ENCODE results near the gene BCOR.

Gene BCOR

DNA sequence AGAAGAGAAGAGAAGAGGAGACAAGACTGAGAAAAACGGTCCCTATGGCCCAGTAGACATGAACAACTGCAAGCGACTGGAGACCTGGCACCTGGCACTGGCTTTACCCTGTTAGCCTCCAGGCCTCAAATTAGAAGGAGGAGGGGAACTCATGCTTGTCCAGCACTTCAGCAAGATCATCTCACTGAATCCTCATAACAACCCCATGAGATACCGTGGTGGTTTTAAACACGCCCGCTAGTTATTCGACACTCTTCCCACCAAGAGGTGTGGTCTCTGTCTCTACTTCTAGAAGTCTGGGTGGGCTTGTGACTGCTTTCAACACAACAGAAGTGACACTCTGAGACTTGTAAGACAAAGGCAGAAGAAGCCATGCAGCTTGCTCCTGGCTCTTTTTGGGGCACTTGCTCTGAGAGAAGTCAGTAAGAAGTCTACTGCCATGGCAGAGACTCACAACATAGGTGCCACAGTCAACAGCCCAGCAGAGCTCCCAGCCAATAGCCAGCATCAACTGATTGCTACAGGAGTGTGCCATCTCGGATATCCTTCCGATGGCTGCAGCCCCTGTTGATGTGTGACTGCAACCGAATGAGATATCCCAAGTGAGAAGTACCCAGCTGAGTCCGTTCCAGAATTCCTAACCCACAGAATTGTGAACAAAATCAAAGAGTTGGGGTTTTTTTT is 34.0 kb upstream of the BCOR start:
- no peaks in the 10 kb centered on the region for H3K9me3 ChIP-seq (ENCODE audit: low read length)
- H2AFZ ChIP-seq (ENCODE audit: low read depth, low read length) = no peak overlapping the region
- H3K36me3 ChIP-seq (ENCODE audit: insufficient read depth, low read length) = no peaks in the 10 kb centered on the region
- no peaks in the 10 kb centered on the region for H3K4me1 ChIP-seq (ENCODE audit: insufficient read depth, low read length)
- H3K27me3 ChIP-seq (ENCODE audit: insufficient read depth, low read length) = peaks cover 5% of the 10 kb centered on the region
- H3K4me3 ChIP-seq (ENCODE audit: low read length) = no peak overlapping the region

DNA sequence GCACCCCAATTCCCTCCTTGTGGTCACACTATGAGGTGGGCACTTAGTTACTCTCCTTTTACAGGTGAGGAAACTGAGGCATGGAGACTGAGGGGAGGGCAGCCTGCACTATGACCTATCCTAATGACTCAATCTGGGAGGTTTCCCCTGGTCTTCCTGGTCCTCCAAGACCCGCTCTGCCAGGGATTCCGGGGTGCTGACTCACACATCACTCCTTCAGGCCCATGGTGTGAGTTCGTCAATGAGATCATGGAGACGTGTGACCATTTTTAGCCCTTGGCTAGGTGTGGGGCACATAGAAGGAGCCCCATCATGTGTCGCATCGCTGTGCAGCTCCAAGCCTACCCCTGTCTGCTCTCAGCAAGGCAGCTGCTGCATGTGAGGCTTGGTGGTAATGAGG is 32.4 kb upstream of the BCOR start:
- H2AFZ ChIP-seq (ENCODE audit: low read depth, low read length) = no peak overlapping the region
- H3K36me3 ChIP-seq (ENCODE audit: insufficient read depth, low read length) = no peaks in the 10 kb centered on the region
- H3K4me3 ChIP-seq (ENCODE audit: low read length) = no peak overlapping the region
- H3K9me3 ChIP-seq (ENCODE audit: low read length) = no peaks in the 10 kb centered on the region
- no peaks in the 10 kb centered on the region for H3K4me1 ChIP-seq (ENCODE audit: insufficient read depth, low read length)
- peaks cover 5% of the 10 kb centered on the region for H3K27me3 ChIP-seq (ENCODE audit: insufficient read depth, low read length)

DNA sequence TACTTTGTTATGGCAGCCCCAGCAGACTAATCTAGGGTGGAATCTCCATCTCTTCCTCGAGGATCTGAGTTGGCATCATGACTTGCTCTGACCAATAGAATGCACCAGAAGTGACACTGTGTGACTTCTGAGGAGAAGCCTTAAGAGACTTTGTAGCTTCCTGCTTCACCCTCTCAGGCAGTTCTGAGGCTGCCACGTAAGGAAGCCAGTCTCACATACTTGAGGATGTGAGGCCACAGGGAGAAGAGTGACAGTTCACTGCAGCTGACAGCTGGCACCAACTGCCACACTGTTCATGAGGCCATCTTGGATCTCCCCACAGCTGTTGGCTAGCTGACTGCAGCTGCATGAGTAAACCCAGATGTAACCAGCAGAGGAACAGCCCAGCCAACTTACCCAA is 29.3 kb upstream of the BCOR start:
- no peak overlapping the region for H2AFZ ChIP-seq (ENCODE audit: low read depth, low read length)
- no peaks in the 10 kb centered on the region for H3K36me3 ChIP-seq (ENCODE audit: insufficient read depth, low read length)
- no peak overlapping the region for H3K4me3 ChIP-seq (ENCODE audit: low read length)
- H3K9me3 ChIP-seq (ENCODE audit: low read length) = peaks cover 3% of the 10 kb centered on the region
- no peaks in the 10 kb centered on the region for H3K4me1 ChIP-seq (ENCODE audit: insufficient read depth, low read length)
- no peaks in the 10 kb centered on the region for H3K27me3 ChIP-seq (ENCODE audit: insufficient read depth, low read length)

DNA sequence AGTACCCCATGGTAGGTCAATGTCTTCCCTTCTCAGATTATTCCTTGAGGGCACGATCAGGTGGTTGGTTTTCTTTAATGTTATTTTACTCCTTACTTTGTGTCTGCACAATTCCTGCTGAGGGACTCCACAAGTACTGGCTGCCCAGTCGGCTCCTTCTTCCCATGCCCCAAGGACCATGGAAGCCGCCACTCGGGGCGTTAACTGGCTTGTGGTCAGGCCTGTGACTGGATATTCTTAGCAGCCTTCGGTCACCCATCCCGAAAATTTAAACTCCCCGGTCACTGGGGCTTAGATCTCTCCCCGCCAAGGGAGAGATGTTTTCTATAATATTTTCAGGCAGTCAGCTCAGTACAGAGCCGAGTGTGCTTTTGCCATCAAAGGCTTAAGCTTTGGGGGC is 24.7 kb upstream of the BCOR start:
- Histone ChIP-seq H3K9me3 (ENCODE audit: low read length) (peaks cover 3% of the 10 kb centered on the region), H3K4me1 (ENCODE audit: insufficient read depth, low read length) (no peaks in the 10 kb centered on the region), H3K27me3 (ENCODE audit: insufficient read depth, low read length) (peaks cover 2% of the 10 kb centered on the region), H2AFZ (ENCODE audit: low read depth, low read length) (no peak overlapping the region), H3K36me3 (ENCODE audit: insufficient read depth, low read length) (no peaks in the 10 kb centered on the region), H3K4me3 (ENCODE audit: low read length) (no peak overlapping the region)

DNA sequence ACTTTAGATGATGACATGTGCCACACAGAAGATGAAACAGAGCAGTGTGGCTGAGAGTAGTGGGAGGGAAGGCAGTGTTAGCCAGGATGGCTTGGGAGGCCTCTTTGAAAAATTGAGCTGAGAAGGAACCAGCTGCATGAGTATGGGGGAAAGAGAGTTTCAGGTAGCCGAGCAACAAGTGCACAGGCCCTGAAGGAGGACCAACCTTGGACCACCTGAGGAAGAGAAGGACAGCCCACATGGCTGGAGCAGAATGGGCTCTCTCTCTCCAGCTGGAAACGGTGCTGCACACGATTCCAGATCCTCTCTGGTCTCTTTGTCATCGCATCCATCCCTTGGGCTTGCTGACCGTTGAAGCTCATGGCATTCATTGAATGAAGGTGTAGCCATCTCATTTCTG is 23.9 kb upstream of the BCOR start:
- H2AFZ ChIP-seq (ENCODE audit: low read depth, low read length) = no peak overlapping the region
- H3K36me3 ChIP-seq (ENCODE audit: insufficient read depth, low read length) = no peaks in the 10 kb centered on the region
- H3K4me1 ChIP-seq (ENCODE audit: insufficient read depth, low read length) = no peaks in the 10 kb centered on the region
- peaks cover 2% of the 10 kb centered on the region for H3K27me3 ChIP-seq (ENCODE audit: insufficient read depth, low read length)
- H3K4me3 ChIP-seq (ENCODE audit: low read length) = no peak overlapping the region
- peaks cover 3% of the 10 kb centered on the region for H3K9me3 ChIP-seq (ENCODE audit: low read length)

DNA sequence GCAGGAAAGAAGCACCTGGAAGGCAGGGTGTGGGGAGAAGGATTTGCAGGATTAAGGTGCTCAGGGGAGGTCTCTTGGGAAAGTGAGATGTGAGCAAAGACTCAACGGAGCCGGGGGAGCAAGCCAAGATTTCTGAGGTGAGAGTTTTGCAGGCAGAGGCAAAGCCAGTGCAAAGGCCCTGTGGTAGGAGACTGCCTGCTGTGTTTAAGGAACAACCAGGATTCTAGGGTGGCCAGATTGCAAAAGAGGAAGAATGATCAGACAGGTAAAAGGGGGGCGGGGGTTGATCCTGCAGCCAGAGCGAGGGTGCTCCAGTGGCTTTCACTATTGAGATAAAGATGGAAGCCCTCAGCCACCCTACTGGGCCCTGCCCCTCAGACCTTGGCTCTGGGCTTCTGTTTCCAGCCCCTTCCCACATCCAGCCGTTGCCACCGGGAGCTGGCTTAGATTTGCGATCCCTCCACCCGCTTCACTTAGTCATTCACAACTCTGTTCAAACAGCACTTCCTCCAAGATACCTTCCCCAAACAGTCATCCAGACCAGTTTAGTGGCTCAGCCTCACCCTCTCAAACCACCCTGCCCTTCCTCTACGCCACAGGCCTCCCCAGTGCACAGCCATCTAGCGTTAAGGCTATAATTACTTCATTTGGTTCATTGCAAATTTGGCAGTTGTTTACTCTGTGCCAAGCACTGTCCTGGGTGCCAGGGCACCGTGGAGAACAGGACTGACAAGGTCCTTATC is 23.3 kb upstream of the BCOR start:
- Histone ChIP-seq H3K27me3 (ENCODE audit: insufficient read depth, low read length) (peaks cover 2% of the 10 kb centered on the region), H3K9me3 (ENCODE audit: low read length) (peaks cover 3% of the 10 kb centered on the region), H3K4me1 (ENCODE audit: insufficient read depth, low read length) (no peaks in the 10 kb centered on the region), H3K4me3 (ENCODE audit: low read length) (no peak overlapping the region), H3K36me3 (ENCODE audit: insufficient read depth, low read length) (no peaks in the 10 kb centered on the region), H2AFZ (ENCODE audit: low read depth, low read length) (no peak overlapping the region)

DNA sequence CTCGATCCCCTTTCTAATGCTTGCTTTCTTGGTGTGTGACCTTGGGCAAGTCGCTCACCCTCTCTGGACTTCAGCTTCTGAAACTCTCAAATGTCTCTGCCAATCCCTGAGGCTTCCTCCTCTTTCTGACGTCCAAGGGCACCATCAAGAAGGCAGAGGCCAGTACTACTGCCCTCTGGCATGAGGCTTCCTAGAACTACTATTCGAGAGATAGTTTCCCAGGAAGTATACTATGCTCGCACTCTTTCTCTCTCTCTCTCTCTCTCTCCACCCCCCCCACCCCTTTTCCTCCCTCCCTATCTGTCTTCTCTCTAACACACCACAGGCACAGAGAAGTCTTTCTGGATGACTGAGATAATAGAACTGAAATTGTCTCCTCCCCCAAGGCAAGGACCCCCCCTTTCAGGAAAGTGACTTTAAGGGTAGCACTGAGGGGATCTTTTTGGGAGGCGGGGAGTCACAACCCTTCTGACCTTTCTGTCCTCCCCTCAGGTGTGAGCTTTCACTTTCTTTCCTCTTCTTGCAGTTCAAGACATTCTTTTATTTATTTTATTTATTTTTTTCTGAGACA is 20.0 kb upstream of the BCOR start:
- Histone ChIP-seq H3K4me3 (ENCODE audit: low read length) (no peak overlapping the region), H3K9me3 (ENCODE audit: low read length) (peaks cover 3% of the 10 kb centered on the region), H3K27me3 (ENCODE audit: insufficient read depth, low read length) (peaks cover 2% of the 10 kb centered on the region), H3K36me3 (ENCODE audit: insufficient read depth, low read length) (no peaks in the 10 kb centered on the region), H3K4me1 (ENCODE audit: insufficient read depth, low read length) (no peaks in the 10 kb centered on the region), H2AFZ (ENCODE audit: low read depth, low read length) (no peak overlapping the region)

DNA sequence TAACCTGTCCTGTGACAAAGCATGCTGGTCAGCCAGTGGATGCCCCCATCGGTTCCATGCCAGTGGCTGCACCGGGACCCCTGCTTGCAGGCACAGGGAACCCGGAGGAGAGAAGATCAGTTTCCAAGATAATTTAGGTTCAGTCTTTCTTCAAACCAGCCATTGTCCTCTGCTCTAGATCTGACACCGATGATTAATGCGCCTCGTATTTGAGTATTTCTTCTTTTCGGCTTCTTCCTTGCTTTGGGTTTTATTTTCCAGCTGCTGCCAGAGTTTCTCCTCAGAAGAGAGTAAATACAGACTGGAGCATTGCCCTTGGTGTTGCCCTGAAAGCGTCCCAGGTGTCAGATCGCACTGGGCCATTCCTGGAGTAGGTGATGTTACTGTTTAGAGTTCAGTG is 19.2 kb upstream of the BCOR start:
- Histone ChIP-seq H3K27me3 (ENCODE audit: insufficient read depth, low read length) (peaks cover 2% of the 10 kb centered on the region), H3K4me3 (ENCODE audit: low read length) (no peak overlapping the region), H3K9me3 (ENCODE audit: low read length) (no peaks in the 10 kb centered on the region), H3K4me1 (ENCODE audit: insufficient read depth, low read length) (no peaks in the 10 kb centered on the region), H3K36me3 (ENCODE audit: insufficient read depth, low read length) (no peaks in the 10 kb centered on the region), H2AFZ (ENCODE audit: low read depth, low read length) (no peak overlapping the region)

DNA sequence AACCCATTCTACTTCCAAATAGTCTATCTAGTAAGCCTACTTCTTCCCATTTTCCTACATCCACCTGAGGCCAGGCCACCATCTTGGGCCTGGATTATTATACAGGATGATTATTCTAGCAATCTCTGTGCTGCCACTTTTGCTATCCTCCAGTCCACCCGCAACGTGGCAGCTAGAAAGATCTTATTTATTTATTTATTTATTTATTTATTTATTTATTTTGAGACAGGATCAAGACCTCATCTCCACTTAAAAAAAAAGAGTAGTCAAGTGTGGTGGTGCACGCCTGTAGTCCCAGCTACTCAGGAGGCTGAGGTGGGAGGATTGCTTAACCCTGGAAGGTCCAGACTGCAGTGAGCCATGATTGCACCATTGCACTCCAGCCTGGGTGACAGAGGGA is 15.2 kb upstream of the BCOR start:
- H3K4me1 ChIP-seq (ENCODE audit: insufficient read depth, low read length) = peaks cover 4% of the 10 kb centered on the region
- no peaks in the 10 kb centered on the region for H3K36me3 ChIP-seq (ENCODE audit: insufficient read depth, low read length)
- no peaks in the 10 kb centered on the region for H3K27me3 ChIP-seq (ENCODE audit: insufficient read depth, low read length)
- H3K9me3 ChIP-seq (ENCODE audit: low read length) = no peaks in the 10 kb centered on the region
- H2AFZ ChIP-seq (ENCODE audit: low read depth, low read length) = no peak overlapping the region
- no peak overlapping the region for H3K4me3 ChIP-seq (ENCODE audit: low read length)

DNA sequence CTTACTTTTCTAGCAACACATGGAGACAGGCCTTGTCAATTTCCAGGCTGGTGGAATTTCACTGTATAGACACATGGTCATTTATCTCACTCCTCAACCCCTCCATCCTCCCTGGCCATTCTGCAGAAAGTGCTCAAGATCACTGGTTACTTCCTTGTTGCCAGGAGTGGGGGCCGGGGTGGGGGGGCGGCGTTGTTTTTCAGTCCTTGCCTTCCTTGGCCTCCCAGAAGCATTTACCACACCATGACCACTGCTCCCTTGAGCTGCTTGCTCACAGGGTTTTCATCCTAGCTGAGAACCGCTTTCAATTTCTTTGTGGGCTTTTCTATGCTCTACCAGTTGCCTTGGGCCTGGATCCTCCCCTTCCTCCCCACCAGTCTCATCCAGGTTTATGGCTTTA is 14.1 kb upstream of the BCOR start:
- peaks cover 6% of the 10 kb centered on the region for H3K4me1 ChIP-seq (ENCODE audit: insufficient read depth, low read length)
- no peak overlapping the region for H3K4me3 ChIP-seq (ENCODE audit: low read length)
- H2AFZ ChIP-seq (ENCODE audit: low read depth, low read length) = no peak overlapping the region
- H3K9me3 ChIP-seq (ENCODE audit: low read length) = no peaks in the 10 kb centered on the region
- no peaks in the 10 kb centered on the region for H3K36me3 ChIP-seq (ENCODE audit: insufficient read depth, low read length)
- no peaks in the 10 kb centered on the region for H3K27me3 ChIP-seq (ENCODE audit: insufficient read depth, low read length)

DNA sequence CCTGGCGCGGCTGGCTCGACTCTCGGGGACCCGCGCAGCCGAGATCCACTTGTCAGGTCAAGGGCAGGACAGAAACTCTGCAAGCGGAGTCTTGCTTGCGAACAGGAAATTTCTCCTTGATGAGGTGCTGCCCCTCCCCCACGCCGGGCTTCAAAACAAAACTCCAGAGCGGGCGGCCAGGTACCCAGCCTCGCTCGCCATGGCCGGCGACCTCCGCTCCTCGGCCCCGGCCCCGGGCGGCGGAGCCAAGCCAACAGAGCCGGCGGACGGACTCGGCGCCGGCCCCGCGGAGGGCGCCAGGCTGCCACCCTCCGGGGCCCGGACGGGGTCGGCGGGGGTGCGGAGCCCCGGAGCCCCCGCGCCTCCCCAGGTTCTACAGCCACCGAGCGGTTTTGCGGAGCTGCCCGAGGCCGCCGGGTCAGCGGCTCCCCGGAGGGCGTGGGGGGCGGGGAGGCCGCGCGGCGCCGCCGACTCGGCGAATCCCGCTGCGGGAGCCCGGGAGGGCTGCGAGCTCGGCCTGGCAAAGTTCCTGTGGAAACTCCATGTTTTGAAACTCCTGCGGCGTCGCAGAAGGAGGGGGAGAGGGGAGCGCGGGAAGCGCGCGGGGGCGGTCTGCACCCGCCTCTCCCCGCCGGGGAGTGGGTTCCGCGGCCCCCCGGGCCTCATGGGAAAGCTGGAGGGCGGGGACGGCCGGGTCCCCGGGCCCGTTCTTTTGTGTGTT is 11.7 kb upstream of the BCOR start:
- Histone ChIP-seq H3K27me3 (ENCODE audit: insufficient read depth, low read length) (no peaks in the 10 kb centered on the region), H3K9me3 (ENCODE audit: low read length) (no peaks in the 10 kb centered on the region), H2AFZ (ENCODE audit: low read depth, low read length) (peak overlapping the region; percentile 26), H3K4me1 (ENCODE audit: insufficient read depth, low read length) (peaks cover 7% of the 10 kb centered on the region), H3K4me3 (ENCODE audit: low read length) (peak overlapping the region; percentile 62), H3K36me3 (ENCODE audit: insufficient read depth, low read length) (no peaks in the 10 kb centered on the region)

DNA sequence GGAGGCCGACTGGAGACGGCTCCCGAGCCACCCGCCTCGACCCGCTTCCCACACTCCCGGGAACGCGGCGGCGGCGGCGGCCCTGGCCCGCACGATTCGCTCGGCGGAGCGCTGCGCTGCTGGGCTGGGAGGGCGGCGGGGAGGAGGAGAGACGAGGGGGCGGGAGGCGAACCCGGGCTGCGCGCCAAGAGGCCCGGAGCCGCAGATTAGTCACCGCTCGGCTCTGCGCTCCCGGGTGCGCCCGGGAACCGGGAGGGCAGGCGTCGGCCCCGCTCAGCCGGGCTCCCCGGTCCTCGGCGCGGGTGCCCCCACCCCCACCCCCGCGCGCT is 11.2 kb upstream of the BCOR start:
- H3K4me3 ChIP-seq (ENCODE audit: low read length) = peak overlapping the region; percentile 62
- no peaks in the 10 kb centered on the region for H3K27me3 ChIP-seq (ENCODE audit: insufficient read depth, low read length)
- H3K4me1 ChIP-seq (ENCODE audit: insufficient read depth, low read length) = peaks cover 7% of the 10 kb centered on the region
- H3K9me3 ChIP-seq (ENCODE audit: low read length) = no peaks in the 10 kb centered on the region
- H2AFZ ChIP-seq (ENCODE audit: low read depth, low read length) = peak overlapping the region; percentile 26
- no peaks in the 10 kb centered on the region for H3K36me3 ChIP-seq (ENCODE audit: insufficient read depth, low read length)

Data from neuron (in vitro differentiated cells).